Astrocyte (in vitro differentiated cells and primary cell): ENCODE measurements around the gene MEPCE. TPM values are rescaled to one million over a fixed set of nuclear protein-coding genes. Genes with fewer than 3 reads are reported as not detected.

Source experiments
- DNase-seq: peaks from one replicate; pipeline ENCODE4 v3.0.0-alpha.2; 2010; ENCODE audit warnings: low read depth
- FAIRE-seq: peaks from 2 replicates; lab custom pipeline; 2011; peaks lifted over from hg19 to GRCh38; lab: Jason Lieb, UNC
- H2AFZ ChIP-seq: 2 replicates; pipeline ENCODE4 v1.6.0; 2012; ENCODE audit warnings: low read depth, low read length, inconsistent platforms
- H3K27ac ChIP-seq: 2 replicates; pipeline ENCODE4 v1.5.1; 2011; ENCODE audit warnings: low read depth, low read length, inconsistent platforms
- H3K27me3 ChIP-seq: 2 replicates; pipeline ENCODE4 v1.6.0; 2011; ENCODE audit warnings: low read length, inconsistent platforms; ENCODE audit not compliant: insufficient read depth
- H3K36me3 ChIP-seq: 2 replicates; pipeline ENCODE4 v1.5.1; 2011; ENCODE audit warnings: low read length, inconsistent platforms; ENCODE audit not compliant: insufficient read depth
- H3K4me1 ChIP-seq: 2 replicates; pipeline ENCODE4 v1.5.1; 2011; ENCODE audit warnings: low read length, inconsistent platforms; ENCODE audit not compliant: insufficient read depth
- H3K4me2 ChIP-seq: 2 replicates; pipeline ENCODE4 v1.6.0; 2012; ENCODE audit warnings: low read length, inconsistent platforms
- H3K4me3 ChIP-seq: 2 replicates; pipeline ENCODE4 v1.5.1; 2011; ENCODE audit warnings: low read depth, mild to moderate bottlenecking, low read length, inconsistent platforms; ENCODE audit not compliant: insufficient read depth
- H3K79me2 ChIP-seq: 2 replicates; pipeline ENCODE4 v1.6.0; 2012; ENCODE audit warnings: mild to moderate bottlenecking, low read length, inconsistent platforms; ENCODE audit not compliant: insufficient read depth
- H3K9ac ChIP-seq: 2 replicates; pipeline ENCODE4 v1.6.0; 2012; ENCODE audit warnings: mild to moderate bottlenecking, low read length, inconsistent platforms
- H3K9me3 ChIP-seq: 2 replicates; pipeline ENCODE4 v1.5.1; 2012; ENCODE audit warnings: low read depth, mild to moderate bottlenecking, low read length, inconsistent platforms; ENCODE audit not compliant: insufficient read depth
- H4K20me1 ChIP-seq: 2 replicates; pipeline ENCODE4 v1.6.0; 2012; ENCODE audit warnings: low read length, inconsistent platforms; ENCODE audit not compliant: insufficient read depth
- H3K27ac Mint-ChIP-seq: one replicate; pipeline ENCODE4 v1.8.0; 2021; ENCODE audit warnings: mild to moderate bottlenecking, mixed read lengths; ENCODE audit not compliant: unreplicated experiment
- H3K27me3 Mint-ChIP-seq: one replicate; pipeline ENCODE4 v1.8.0; 2021; ENCODE audit warnings: low read depth, mixed read lengths; ENCODE audit not compliant: unreplicated experiment
- H3K36me3 Mint-ChIP-seq: one replicate; pipeline ENCODE4 v1.8.0; 2021; ENCODE audit warnings: low read depth, mixed read lengths; ENCODE audit not compliant: unreplicated experiment
- H3K4me1 Mint-ChIP-seq: one replicate; pipeline ENCODE4 v1.8.0; 2021; ENCODE audit warnings: low read depth, mixed read lengths; ENCODE audit not compliant: unreplicated experiment
- H3K4me3 Mint-ChIP-seq: one replicate; pipeline ENCODE4 v1.8.0; 2021; ENCODE audit warnings: mild to moderate bottlenecking, moderate library complexity, mixed read lengths; ENCODE audit not compliant: unreplicated experiment
- H3K9me3 Mint-ChIP-seq: one replicate; pipeline ENCODE4 v1.8.0; 2021; ENCODE audit warnings: mild to moderate bottlenecking, mixed read lengths; ENCODE audit not compliant: unreplicated experiment
- CTCF ChIP-seq: IDR thresholded peaks from 2 replicates; pipeline ENCODE4 v1.5.1; 2011; ENCODE audit warnings: low read depth, mild to moderate bottlenecking, inconsistent platforms, low read length, moderate library complexity; ENCODE audit not compliant: insufficient read depth
- EZH2 ChIP-seq: IDR thresholded peaks from 2 replicates; pipeline ENCODE4 v1.6.1; 2012; ENCODE audit warnings: mild to moderate bottlenecking, low read length, inconsistent platforms; ENCODE audit not compliant: insufficient read depth
- total RNA-seq: library from RNA; stranded (reverse); gene quantifications from 2 replicates; pipeline ENCODE4 v1.2.1, GENCODE V29; 2021

MEPCE gene
- total RNA-seq, 1 donor from 2014 or later = 20.2 TPM

GRCh38 chr7:100475549-100475948, 45.9 kb downstream of the MEPCE start:
- Histone ChIP-seq H3K4me2 (peak overlapping the region; percentile 93), H3K4me1 (peaks cover 14% of the 10 kb centered on the region), H3K36me3 (no peaks in the 10 kb centered on the region), H3K9ac (peak overlapping the region; percentile 90), H3K4me3 (no peak overlapping the region), H3K79me2 (peaks cover 42% of the 10 kb centered on the region), H3K27me3 (no peaks in the 10 kb centered on the region), H3K27ac (no peak overlapping the region), H2AFZ (no peak overlapping the region), H4K20me1 (peaks cover 52% of the 10 kb centered on the region), H3K9me3 (no peaks in the 10 kb centered on the region)
- Mint-ChIP-seq H3K27me3 (no peaks in the 10 kb centered on the region), H3K9me3 (no peaks in the 10 kb centered on the region), H3K27ac (no peak overlapping the region), H3K36me3 (peaks cover 7% of the 10 kb centered on the region), H3K4me3 (peak overlapping the region; percentile 83), H3K4me1 (peaks cover 16% of the 10 kb centered on the region)
- DNase-seq = no peak
- no peak for TF ChIP-seq CTCF
- TF ChIP-seq EZH2 = no peak
- FAIRE-seq = no peak

- Mint-ChIP-seq H3K27ac (no peak overlapping the region), H3K4me1 (peaks cover 16% of the 10 kb centered on the region), H3K27me3 (no peaks in the 10 kb centered on the region), H3K9me3 (no peaks in the 10 kb centered on the region), H3K36me3 (peaks cover 4% of the 10 kb centered on the region), H3K4me3 (peak overlapping the region; percentile 83)
- no peak overlapping the region for H3K27ac ChIP-seq
- H3K4me1 ChIP-seq = peaks cover 14% of the 10 kb centered on the region
- H4K20me1 ChIP-seq = peaks cover 49% of the 10 kb centered on the region
- no peaks in the 10 kb centered on the region for H3K27me3 ChIP-seq
- DNase-seq = no peak
- H3K4me3 ChIP-seq = no peak overlapping the region
- TF ChIP-seq EZH2 (no peak), CTCF (no peak)
- no peak overlapping the region for H2AFZ ChIP-seq
- no peaks in the 10 kb centered on the region for H3K9me3 ChIP-seq
- no peak for FAIRE-seq
- no peaks in the 10 kb centered on the region for H3K36me3 ChIP-seq
- peak overlapping the region; percentile 90 for H3K9ac ChIP-seq
- peak overlapping the region; percentile 93 for H3K4me2 ChIP-seq
- H3K79me2 ChIP-seq = peaks cover 42% of the 10 kb centered on the region
These were observed 46.6 kb downstream of the MEPCE start for GRCh38 chr7:100476101-100476780.
